HCT116 (cell line): ENCODE measurements around the gene OLA1. TPM values are rescaled to one million over a fixed set of nuclear protein-coding genes. Genes with fewer than 3 reads are reported as not detected.

Source experiments
- ATAC-seq: fragments of 200-7000 bp; cut with Tn5 transposase; 2 replicates; pipeline ENCODE4 v1.9.1; 2020; ENCODE audit warnings: mild to moderate bottlenecking, moderate library complexity
- BruUV-seq: library from RNA; stranded (reverse); fragments of 400-500 nt; replicated peaks from 2 replicates; lab custom pipeline; 2021; lab: Mats Ljungman, UMichigan
- CTCF ChIA-PET: fragments of 300-600 bp; sonication (Branson Sonifier 250); formaldehyde crosslinking; loops from one replicate; lab custom pipeline; 2021; ENCODE audit warnings: antibody characterized with exemption; lab: Charles Lee
- POLR2A ChIA-PET: fragments of 300-600, 350-600 bp; sonication (Branson Sonifier 250); formaldehyde crosslinking; loops from one replicate; lab custom pipeline; 2021; ENCODE audit warnings: antibody characterized with exemption; lab: Charles Lee
- RAD21 ChIA-PET, 2 experiments: fragments of 300-600 bp; sonication (Branson Sonifier 250); formaldehyde crosslinking; loops; one replicate each; lab custom pipeline; 2023; ENCODE audit warnings: low total read pairs in 2 of 2; ENCODE audit not compliant: uncharacterized antibody in 2 of 2, unreplicated experiment in 2 of 2, low non-redundant PET in 1 of 2; lab: Charles Lee
- DNase-seq: peaks from one replicate; pipeline ENCODE4 v3.0.0-alpha.2; 2010; ENCODE audit warnings: low read depth, low spot score
- H2AFZ ChIP-seq: fragments of 200-600 bp; shearing (Covaris generic), sonication (generic); 2 replicates; pipeline ENCODE4 v1.6.1; 2017; ENCODE audit warnings: low read depth, mixed run types, mixed read lengths, antibody characterized with exemption, low read length; ENCODE audit not compliant: poor library complexity, severe bottlenecking
- H3K27ac ChIP-seq: 2 replicates; pipeline ENCODE4 v1.5.1; 2012; ENCODE audit warnings: low read depth, low read length
- H3K27me3 ChIP-seq: fragments of 200-600 bp; sonication (generic); 2 replicates; pipeline ENCODE4 v1.6.1; 2016; ENCODE audit warnings: mixed run types, low read length, mixed read lengths; ENCODE audit not compliant: insufficient read depth
- H3K36me3 ChIP-seq, 2 experiments: fragments of 200-500 bp in 1 of 2; fragments of 200-600 bp in 1 of 2; sonication (Bioruptor generic) in 1 of 2; sonication (generic) in 1 of 2; 2 replicates each; pipeline versions ENCODE4 v1.5.1 to v1.6.1; 2014 to 2016; ENCODE audit warnings: low read length in 2 of 2, inconsistent platforms in 1 of 2, mixed read lengths in 1 of 2, mixed run types in 1 of 2; ENCODE audit not compliant: insufficient read depth in 2 of 2, control insufficient read depth in 1 of 2
- H3K4me1 ChIP-seq, 2 experiments: fragments of 200-600 bp in 1 of 2; sonication (generic) in 1 of 2; 2 replicates each; pipeline versions ENCODE4 v1.5.1 to v1.6.1; 2012 to 2017; ENCODE audit warnings: low read length in 2 of 2, inconsistent platforms in 1 of 2, mild to moderate bottlenecking in 1 of 2, mixed read lengths in 1 of 2, mixed run types in 1 of 2, moderate library complexity in 1 of 2; ENCODE audit not compliant: insufficient read depth in 2 of 2, control insufficient read depth in 1 of 2
- H3K4me2 ChIP-seq: fragments of 200-600 bp; sonication (generic); 2 replicates; pipeline ENCODE4 v1.6.1; 2017; ENCODE audit warnings: mixed run types, low read length, mixed read lengths
- H3K4me3 ChIP-seq, 2 experiments: fragments of 200-600 bp in 1 of 2; sonication (generic) in 1 of 2; replicated peaks in 1 of 2; 2 replicates each; pipeline ENCODE4 v1.5.1; 2011 to 2016; ENCODE audit warnings: low read length in 2 of 2, control low read depth in 1 of 2, low read depth in 1 of 2, mild to moderate bottlenecking in 1 of 2, mixed read lengths in 1 of 2, mixed run types in 1 of 2
- H3K79me2 ChIP-seq: fragments of 200-600 bp; sonication (generic); 2 replicates; pipeline ENCODE4 v1.6.1; 2017; ENCODE audit warnings: mild to moderate bottlenecking, mixed run types, low read length, moderate library complexity, mixed read lengths; ENCODE audit not compliant: insufficient read depth
- H3K9ac ChIP-seq: fragments of 200-600 bp; sonication (generic); 2 replicates; pipeline ENCODE4 v1.6.1; 2016; ENCODE audit warnings: low read length, mixed read lengths
- H3K9me2 ChIP-seq: fragments of 200-600 bp; sonication (generic), shearing (Covaris generic); 2 replicates; pipeline ENCODE4 v1.6.1; 2017; ENCODE audit warnings: mixed run types, mild to moderate bottlenecking, moderate library complexity; ENCODE audit not compliant: insufficient read depth
- H3K9me3 ChIP-seq, 2 experiments: fragments of 200-500 bp in 1 of 2; fragments of 200-600 bp in 1 of 2; sonication (Bioruptor generic) in 1 of 2; sonication (generic) in 1 of 2; 2 replicates each; pipeline ENCODE4 v1.6.1; 2014 to 2017; ENCODE audit warnings: low read length in 2 of 2, mixed read lengths in 2 of 2, inconsistent platforms in 1 of 2, low read depth in 1 of 2, mild to moderate bottlenecking in 1 of 2, mixed run types in 1 of 2, moderate library complexity in 1 of 2; ENCODE audit not compliant: control insufficient read depth in 1 of 2, insufficient read depth in 1 of 2
- H4K20me1 ChIP-seq: fragments of 200-600 bp; sonication (generic), shearing (Covaris generic); 2 replicates; pipeline ENCODE4 v1.6.1; 2017; ENCODE audit warnings: mixed run types, mild to moderate bottlenecking, moderate library complexity; ENCODE audit not compliant: insufficient read depth
- ATF3 ChIP-seq: IDR thresholded peaks from 2 replicates; pipeline ENCODE4 v1.6.1; 2012
- CTCF ChIP-seq, 3 experiments: fragments of 200-600 bp in 1 of 3; sonication (generic) in 1 of 3; IDR thresholded peaks in 2 of 3; conservative IDR thresholded peaks in 1 of 3; 2 replicates each; pipeline ENCODE4 v1.5.1; 2012 to 2017; ENCODE audit warnings: low read depth in 2 of 3, low read length in 2 of 3, antibody characterized with exemption in 1 of 3, borderline replicate concordance in 1 of 3, control low read depth in 1 of 3, mild to moderate bottlenecking in 1 of 3, mixed read lengths in 1 of 3, mixed run types in 1 of 3, moderate library complexity in 1 of 3; ENCODE audit not compliant: insufficient read depth in 1 of 3
- EGR1 ChIP-seq: IDR thresholded peaks from 2 replicates; pipeline ENCODE4 v1.6.1; 2012; ENCODE audit warnings: low read depth
- ELF1 ChIP-seq: IDR thresholded peaks from 2 replicates; pipeline ENCODE4 v1.6.1; 2012; ENCODE audit warnings: low read depth, borderline replicate concordance
- EZH2 ChIP-seq: fragments of 200-600 bp; sonication (generic); IDR thresholded peaks from 2 replicates; pipeline ENCODE4 v1.6.1; 2017; ENCODE audit warnings: antibody characterized with exemption, mixed run types
- FOSL1 ChIP-seq: IDR thresholded peaks from 2 replicates; pipeline ENCODE4 v1.6.1; 2012; ENCODE audit warnings: low read depth
- JUND ChIP-seq: IDR thresholded peaks from 2 replicates; pipeline ENCODE4 v1.6.1; 2012
- MAX ChIP-seq: IDR thresholded peaks from 2 replicates; pipeline ENCODE4 v1.6.1; 2012
- POLR2A ChIP-seq: IDR thresholded peaks from 2 replicates; pipeline ENCODE4 v1.7.0; 2011; ENCODE audit warnings: borderline replicate concordance; ENCODE audit not compliant: insufficient read depth, insufficient read length; ENCODE audit errors: extremely low read depth
- REST ChIP-seq: IDR thresholded peaks from 2 replicates; pipeline ENCODE4 v1.6.1; 2012; ENCODE audit warnings: low read depth
- SIN3A ChIP-seq: IDR thresholded peaks from 2 replicates; pipeline ENCODE4 v1.6.1; 2012; ENCODE audit warnings: low read depth
- SP1 ChIP-seq: IDR thresholded peaks from 2 replicates; pipeline ENCODE4 v1.6.1; 2012; ENCODE audit warnings: low read depth
- YY1 ChIP-seq: IDR thresholded peaks from 2 replicates; pipeline ENCODE4 v1.6.1; 2011; ENCODE audit warnings: low read length, low read depth, moderate library complexity, mild to moderate bottlenecking; ENCODE audit not compliant: insufficient replicate concordance; ENCODE audit errors: extremely low read depth
- ZFX ChIP-seq: fragments of 450-650 bp; IDR thresholded peaks from 2 replicates; pipeline ENCODE4 v1.6.1; 2017
- ZNF274 ChIP-seq: fragments of 200-500 bp; sonication (Bioruptor generic); IDR thresholded peaks from 2 replicates; pipeline ENCODE4 v1.6.1; 2014; ENCODE audit warnings: mild to moderate bottlenecking, low read depth, low read length, inconsistent platforms
- intact Hi-C: fragments of 100-400 bp; cut with micrococcal nuclease; formaldehyde crosslinking; loops from 2 replicates; pipeline ENCODE4 v1.10.0; 2022
- total RNA-seq: library from RNA; stranded (reverse); gene quantifications from one replicate; pipeline ENCODE4 v1.2.1, GENCODE V29; 2021; ENCODE audit not compliant: unreplicated experiment

OLA1 gene
- total RNA-seq, 1 experiment from 2014 or later: 219 TPM

GRCh38 chr2:174169372-174169771 lies 79.0 kb downstream of the OLA1 start:
- peaks cover 100% of the 10 kb centered on the region for H3K79me2 ChIP-seq
- CTCF ChIA-PET: no interaction called here

More at GRCh38 chr2:174169372-174169771, 79.0 kb downstream of the OLA1 start:
- Histone ChIP-seq H3K9me3 (peaks cover 12 to 20% of the 10 kb centered on the region in 2 experiments), H2AFZ (no peak overlapping the region), H3K9me2 (no peaks in the 10 kb centered on the region), H4K20me1 (no peaks in the 10 kb centered on the region), H3K4me2 (no peak overlapping the region), H3K27ac (no peak overlapping the region), H3K36me3 (0 out of 4 replicates have a peak, but pooled peaks cover 0 to 8% of the 10 kb centered on the region in 2 experiments), H3K9ac (no peak overlapping the region), H3K4me3 (no peak overlapping the region), H3K4me1 (no peaks in the 10 kb centered on the region), H3K27me3 (no peaks in the 10 kb centered on the region)
- ATAC-seq: no peak
- intact Hi-C loops: no loop called here
- ChIA-PET POLR2A (no interaction called here), RAD21 (no interaction called here)
- no peak for TF ChIP-seq POLR2A
- no peak for TF ChIP-seq EGR1
- TF ChIP-seq EZH2: no peak
- no peak for TF ChIP-seq SIN3A
- TF ChIP-seq CTCF (IDR thresholded peaks at IDR 0.05 in 2 of 3, conservative IDR thresholded peaks at IDR 0.05 in 1 of 3; ENCODE audit: borderline replicate concordance in 1 of 3, insufficient read depth in 1 of 3, low read depth in 2 of 3, low read length in 2 of 3): no peak
- no peak for TF ChIP-seq ZNF274
- TF ChIP-seq YY1: no peak
- TF ChIP-seq ELF1: no peak
- no peak for TF ChIP-seq ZFX
- no peak for TF ChIP-seq SP1
- no peak for TF ChIP-seq REST
- no peak for TF ChIP-seq FOSL1
- no peak for TF ChIP-seq MAX
- TF ChIP-seq JUND: no peak
- no peak for TF ChIP-seq ATF3
- no peak for DNase-seq
- no TSS peak for BruUV-seq
